Suprapubic skin (tissue), 4 donors: ENCODE measurements around the gene TENT4A. TPM values are rescaled to one million over a fixed set of nuclear protein-coding genes. Genes with fewer than 3 reads are reported as not detected.

Experiments used
- DNase-seq, 2 donors: peaks; one replicate each; pipeline ENCODE4 v3.0.0-alpha.2; 2019; ENCODE audit warnings: low spot score in 2 of 2
- H3K27ac ChIP-seq: fragments of 200-600 bp; sonication (generic); one replicate; pipeline ENCODE4 v1.5.1; 2019
- H3K27me3 ChIP-seq: fragments of 200-600 bp; sonication (generic); one replicate; pipeline ENCODE4 v1.5.1; 2019
- H3K36me3 ChIP-seq: fragments of 200-600 bp; sonication (generic); one replicate; pipeline ENCODE4 v1.5.1; 2019
- H3K4me1 ChIP-seq: fragments of 200-600 bp; sonication (generic); one replicate; pipeline ENCODE4 v1.5.1; 2019
- H3K4me3 ChIP-seq: fragments of 200-600 bp; sonication (generic); one replicate; pipeline ENCODE4 v1.5.1; 2019; ENCODE audit warnings: mild to moderate bottlenecking
- H3K9me3 ChIP-seq: fragments of 200-600 bp; sonication (generic); one replicate; pipeline ENCODE4 v1.5.1; 2019
- EP300 ChIP-seq: sonication (generic); formaldehyde crosslinking; IDR thresholded peaks from one replicate; pipeline ENCODE4 v1.6.1; 2017; ENCODE audit warnings: antibody characterized with exemption
- POLR2A ChIP-seq, 2 donors: fragments of 450-650 bp; IDR thresholded peaks; one replicate each; pipeline ENCODE4 v1.6.1; 2017; ENCODE audit warnings: antibody characterized with exemption in 2 of 2, mild to moderate bottlenecking in 2 of 2, moderate library complexity in 2 of 2
- POLR2AphosphoS5 ChIP-seq, 3 donors: sonication (generic); formaldehyde crosslinking; IDR thresholded peaks; one replicate each; pipeline ENCODE4 v1.6.1; 2017; ENCODE audit warnings: antibody characterized with exemption in 3 of 3
- WGBS: methylation state at CpG from one replicate; pipeline ENCODE4 v1.1.5; 2018; 5-methylcytosine and 5-hydroxymethylcytosine counted together
- total RNA-seq, 4 donors: library from RNA; depleted of rRNA; stranded (reverse); fragments of >200 nt; gene quantifications; one replicate each; pipeline ENCODE4 v1.1.0, GENCODE V29; 2016
- TF ChIP-seq, protein P1 (sequence below), 2 donors: fragments of 200-600 bp in 1 of 2; fragments of 450-650 bp in 1 of 2; sonication (generic) in 1 of 2; IDR thresholded peaks; one replicate each; pipeline ENCODE4 v1.5.1; 2016 to 2019; ENCODE audit warnings: antibody characterized with exemption in 2 of 2, mild to moderate bottlenecking in 1 of 2, moderate library complexity in 1 of 2

TENT4A gene
- total RNA-seq, 4 donors from 2014 or later = 36.4 to 67.3 (median 42.4) TPM

DNA sequence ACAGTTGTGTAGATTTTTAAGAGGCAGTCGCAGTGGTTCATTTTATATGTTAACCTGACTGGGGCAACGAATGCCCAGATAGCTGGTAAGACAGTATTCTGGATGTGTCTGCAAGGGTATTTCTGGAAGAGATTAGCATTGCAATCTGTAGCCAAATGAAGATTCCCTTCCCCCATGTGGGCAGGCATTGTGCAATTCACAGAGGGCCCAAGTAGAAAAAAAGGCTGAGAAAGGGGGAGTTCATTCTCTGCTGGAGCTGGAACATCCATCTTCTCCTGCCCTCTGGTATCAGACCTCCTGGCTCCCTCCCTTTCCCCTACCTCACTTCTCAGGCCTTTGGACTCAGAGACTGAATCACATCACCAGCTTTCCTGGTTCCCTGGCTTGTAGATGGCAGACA, 70.6 kb downstream of the TENT4A start:
- Histone ChIP-seq H3K9me3 (no peaks in the 10 kb centered on the region), H3K4me3 (no peak overlapping the region), H3K36me3 (no peaks in the 10 kb centered on the region), H3K27me3 (no peaks in the 10 kb centered on the region), H3K27ac (no peak overlapping the region), H3K4me1 (no peaks in the 10 kb centered on the region)
- WGBS = 84% methylated on average over 2 of the region's 2 CpGs
- TF ChIP-seq POLR2A (IDR thresholded peaks at IDR 0.05) (no peak), POLR2AphosphoS5 (IDR thresholded peaks at IDR 0.05) (no peak), EP300 (no peak)
- TF ChIP-seq, protein P1, sequence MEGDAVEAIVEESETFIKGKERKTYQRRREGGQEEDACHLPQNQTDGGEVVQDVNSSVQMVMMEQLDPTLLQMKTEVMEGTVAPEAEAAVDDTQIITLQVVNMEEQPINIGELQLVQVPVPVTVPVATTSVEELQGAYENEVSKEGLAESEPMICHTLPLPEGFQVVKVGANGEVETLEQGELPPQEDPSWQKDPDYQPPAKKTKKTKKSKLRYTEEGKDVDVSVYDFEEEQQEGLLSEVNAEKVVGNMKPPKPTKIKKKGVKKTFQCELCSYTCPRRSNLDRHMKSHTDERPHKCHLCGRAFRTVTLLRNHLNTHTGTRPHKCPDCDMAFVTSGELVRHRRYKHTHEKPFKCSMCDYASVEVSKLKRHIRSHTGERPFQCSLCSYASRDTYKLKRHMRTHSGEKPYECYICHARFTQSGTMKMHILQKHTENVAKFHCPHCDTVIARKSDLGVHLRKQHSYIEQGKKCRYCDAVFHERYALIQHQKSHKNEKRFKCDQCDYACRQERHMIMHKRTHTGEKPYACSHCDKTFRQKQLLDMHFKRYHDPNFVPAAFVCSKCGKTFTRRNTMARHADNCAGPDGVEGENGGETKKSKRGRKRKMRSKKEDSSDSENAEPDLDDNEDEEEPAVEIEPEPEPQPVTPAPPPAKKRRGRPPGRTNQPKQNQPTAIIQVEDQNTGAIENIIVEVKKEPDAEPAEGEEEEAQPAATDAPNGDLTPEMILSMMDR (IDR thresholded peaks at IDR 0.05) = no peak
- DNase-seq = no peak

DNA sequence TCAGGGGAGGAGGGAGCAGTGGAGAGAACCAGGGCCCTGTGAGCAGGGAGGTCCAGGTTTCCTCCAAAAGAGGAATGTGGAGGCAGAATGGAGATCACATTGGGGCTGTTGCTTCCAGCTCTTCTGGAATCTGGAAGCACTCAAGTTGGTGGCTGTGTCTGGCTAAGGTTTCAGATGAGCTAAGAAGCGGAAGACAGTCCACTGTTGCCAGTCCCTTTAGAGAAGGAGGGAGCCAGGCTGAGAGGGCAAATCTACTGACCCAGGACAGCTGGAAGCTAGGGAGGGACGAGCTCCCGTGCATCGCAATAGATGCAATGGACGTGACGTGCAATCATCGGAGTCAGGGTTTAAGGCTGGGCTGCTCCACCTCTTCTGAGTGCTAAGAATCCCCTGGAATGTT, 71.2 kb downstream of the TENT4A start:
- 92% methylated on average over 7 of the region's 7 CpGs for WGBS

GRCh38 chr5:6785161-6785860, 72.1 kb downstream of the TENT4A start:
- Histone ChIP-seq H3K27ac (no peak overlapping the region), H3K4me1 (peaks cover 3% of the 10 kb centered on the region), H3K27me3 (no peaks in the 10 kb centered on the region), H3K9me3 (no peaks in the 10 kb centered on the region), H3K36me3 (no peaks in the 10 kb centered on the region), H3K4me3 (no peak overlapping the region)
- 90% methylated on average over 6 of the region's 6 CpGs for WGBS
- TF ChIP-seq POLR2AphosphoS5 (IDR thresholded peaks at IDR 0.05) (no peak), POLR2A (IDR thresholded peaks at IDR 0.05) (no peak), EP300 (no peak)
- TF ChIP-seq, protein P1 (IDR thresholded peaks at IDR 0.05) = no peak
- DNase-seq = no peak

More for the DNA sequence above, 71.2 kb downstream of the TENT4A start:
- Histone ChIP-seq H3K4me3 (no peak overlapping the region), H3K9me3 (no peaks in the 10 kb centered on the region), H3K27me3 (no peaks in the 10 kb centered on the region), H3K36me3 (no peaks in the 10 kb centered on the region), H3K4me1 (peaks cover 3% of the 10 kb centered on the region), H3K27ac (no peak overlapping the region)
- no peak for DNase-seq
- TF ChIP-seq POLR2AphosphoS5 (IDR thresholded peaks at IDR 0.05) (no peak), EP300 (no peak), POLR2A (IDR thresholded peaks at IDR 0.05) (no peak)
- TF ChIP-seq, protein P1 (IDR thresholded peaks at IDR 0.05) = no peak

- Histone ChIP-seq H3K27ac (no peak overlapping the region), H3K36me3 (no peaks in the 10 kb centered on the region), H3K9me3 (no peaks in the 10 kb centered on the region), H3K4me1 (peaks cover 3% of the 10 kb centered on the region), H3K27me3 (no peaks in the 10 kb centered on the region), H3K4me3 (no peak overlapping the region)
- DNase-seq = no peak
- 92% methylated on average over 2 of the region's 2 CpGs for WGBS
- TF ChIP-seq, protein P1 (IDR thresholded peaks at IDR 0.05) = no peak
- TF ChIP-seq POLR2A (IDR thresholded peaks at IDR 0.05) = no peak
- no peak for TF ChIP-seq POLR2AphosphoS5 (IDR thresholded peaks at IDR 0.05)
- TF ChIP-seq EP300 = no peak
Measured at GRCh38 chr5:6785861-6786180, 72.6 kb downstream of the TENT4A start.

DNA sequence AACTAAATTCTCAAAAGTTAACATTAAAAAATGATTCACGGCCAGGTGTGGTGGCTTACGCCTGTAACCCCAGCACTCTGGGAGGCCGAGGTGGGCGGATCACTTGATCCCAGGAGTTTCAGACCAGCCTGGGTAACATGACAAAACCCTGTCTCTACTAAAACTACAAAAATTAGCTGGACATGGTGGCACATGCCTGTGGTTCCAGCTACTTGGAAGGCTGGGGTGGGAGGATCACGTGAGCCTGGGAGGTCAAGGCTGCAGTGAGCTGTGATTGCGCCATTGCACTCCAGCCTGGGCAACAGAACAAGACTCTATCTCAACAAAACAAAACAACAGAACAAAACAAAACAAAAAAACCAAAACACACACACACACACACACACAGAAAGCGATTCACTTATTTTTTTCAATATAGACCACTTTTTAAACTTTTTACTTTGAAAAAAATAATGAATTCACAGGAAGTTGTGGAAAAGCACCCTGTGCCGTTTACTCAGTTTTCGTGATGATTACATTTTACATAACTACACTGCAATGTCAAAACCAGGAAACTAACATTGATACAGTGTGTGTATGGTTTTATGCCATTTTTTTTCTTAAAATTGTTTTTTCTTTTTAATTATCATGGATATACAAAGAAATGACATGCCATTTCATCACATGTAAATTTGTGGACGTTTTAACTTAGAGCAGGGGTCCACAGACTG, 73.7 kb downstream of the TENT4A start:
- TF ChIP-seq, protein P1 (IDR thresholded peaks at IDR 0.05) = no peak
- TF ChIP-seq POLR2AphosphoS5 (IDR thresholded peaks at IDR 0.05) (no peak), EP300 (no peak), POLR2A (IDR thresholded peaks at IDR 0.05) (no peak)
- no peaks in the 10 kb centered on the region for H3K27me3 ChIP-seq
- H3K36me3 ChIP-seq = no peaks in the 10 kb centered on the region
- no peak overlapping the region for H3K4me3 ChIP-seq
- DNase-seq = no peak
- H3K27ac ChIP-seq = no peak overlapping the region
- no peaks in the 10 kb centered on the region for H3K9me3 ChIP-seq
- H3K4me1 ChIP-seq = peaks cover 3% of the 10 kb centered on the region
- WGBS = 85% methylated on average over 10 of the region's 10 CpGs
